ENCODE data around the gene AUTS2.

Gene AUTS2

GRCh38 chr7:69640925-69641594 is 42.8 kb downstream of the AUTS2 start:
- CTCF ChIA-PET = no interaction called here
- no peaks in the 10 kb centered on the region for H3K9me3 ChIP-seq (ENCODE audit: control insufficient read depth, insufficient read depth, low read depth, low read length)
- 0 out of 2 replicates have a peak, but pooled peaks have one; percentile 18 for TF ChIP-seq ZNF600 (tag by site-specific recombination; IDR thresholded peaks at IDR 0.05)
- peak; percentile 26 for TF ChIP-seq OSR2 (tag by site-specific recombination; IDR thresholded peaks at IDR 0.05)
- TF ChIP-seq ZBTB17 (tag by site-specific recombination; IDR thresholded peaks at IDR 0.05) = peak; percentile 66
- TF ChIP-seq PRDM1 (tag by site-specific recombination; IDR thresholded peaks at IDR 0.05) = no peak
- TF ChIP-seq ZNF335 (tag by site-specific recombination; conservative IDR thresholded peaks at IDR 0.05) = no peak
- TF ChIP-seq, protein P1, sequence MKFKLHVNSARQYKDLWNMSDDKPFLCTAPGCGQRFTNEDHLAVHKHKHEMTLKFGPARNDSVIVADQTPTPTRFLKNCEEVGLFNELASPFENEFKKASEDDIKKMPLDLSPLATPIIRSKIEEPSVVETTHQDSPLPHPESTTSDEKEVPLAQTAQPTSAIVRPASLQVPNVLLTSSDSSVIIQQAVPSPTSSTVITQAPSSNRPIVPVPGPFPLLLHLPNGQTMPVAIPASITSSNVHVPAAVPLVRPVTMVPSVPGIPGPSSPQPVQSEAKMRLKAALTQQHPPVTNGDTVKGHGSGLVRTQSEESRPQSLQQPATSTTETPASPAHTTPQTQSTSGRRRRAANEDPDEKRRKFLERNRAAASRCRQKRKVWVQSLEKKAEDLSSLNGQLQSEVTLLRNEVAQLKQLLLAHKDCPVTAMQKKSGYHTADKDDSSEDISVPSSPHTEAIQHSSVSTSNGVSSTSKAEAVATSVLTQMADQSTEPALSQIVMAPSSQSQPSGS (tag by site-specific recombination; IDR thresholded peaks at IDR 0.05; ENCODE audit: low read depth) = peak; percentile 67
- TF ChIP-seq ZBTB44 (tag by site-specific recombination; IDR thresholded peaks at IDR 0.05) = 0 out of 2 replicates have a peak, but pooled peaks have one; percentile 40
- TF ChIP-seq, protein P2, sequence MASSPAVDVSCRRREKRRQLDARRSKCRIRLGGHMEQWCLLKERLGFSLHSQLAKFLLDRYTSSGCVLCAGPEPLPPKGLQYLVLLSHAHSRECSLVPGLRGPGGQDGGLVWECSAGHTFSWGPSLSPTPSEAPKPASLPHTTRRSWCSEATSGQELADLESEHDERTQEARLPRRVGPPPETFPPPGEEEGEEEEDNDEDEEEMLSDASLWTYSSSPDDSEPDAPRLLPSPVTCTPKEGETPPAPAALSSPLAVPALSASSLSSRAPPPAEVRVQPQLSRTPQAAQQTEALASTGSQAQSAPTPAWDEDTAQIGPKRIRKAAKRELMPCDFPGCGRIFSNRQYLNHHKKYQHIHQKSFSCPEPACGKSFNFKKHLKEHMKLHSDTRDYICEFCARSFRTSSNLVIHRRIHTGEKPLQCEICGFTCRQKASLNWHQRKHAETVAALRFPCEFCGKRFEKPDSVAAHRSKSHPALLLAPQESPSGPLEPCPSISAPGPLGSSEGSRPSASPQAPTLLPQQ (tag by site-specific recombination; IDR thresholded peaks at IDR 0.05) = 0 out of 2 replicates have a peak, but pooled peaks have one; percentile 11
- TF ChIP-seq ZEB2 (tag by site-specific recombination; IDR thresholded peaks at IDR 0.05) = 0 out of 2 replicates have a peak, but pooled peaks have one; percentile 21
- TF ChIP-seq MYNN (tag by site-specific recombination; IDR thresholded peaks at IDR 0.05; ENCODE audit: borderline replicate concordance) = no peak
- TF ChIP-seq ZFP69B (tag by site-specific recombination; IDR thresholded peaks at IDR 0.05) = 0 out of 2 replicates have a peak, but pooled peaks have one; percentile 24
- TF ChIP-seq ZNF112 (tag by site-specific recombination; IDR thresholded peaks at IDR 0.05) = peak; percentile 99
- H3K27ac ChIP-seq (ENCODE audit: extremely low read depth, low read depth, low read length) = no peak overlapping the region
- no peak overlapping the region for H3K4me3 ChIP-seq (ENCODE audit: low read depth, low read length)
- no peaks in the 10 kb centered on the region for H3K36me3 ChIP-seq (ENCODE audit: control insufficient read depth in 2 of 2, insufficient read depth in 1 of 2, low read length in 2 of 2)
- POLR2A ChIA-PET = no interaction called here
- H3K4me1 ChIP-seq (ENCODE audit: control insufficient read depth, insufficient read depth, low read length) = peaks cover 47% of the 10 kb centered on the region

DNA sequence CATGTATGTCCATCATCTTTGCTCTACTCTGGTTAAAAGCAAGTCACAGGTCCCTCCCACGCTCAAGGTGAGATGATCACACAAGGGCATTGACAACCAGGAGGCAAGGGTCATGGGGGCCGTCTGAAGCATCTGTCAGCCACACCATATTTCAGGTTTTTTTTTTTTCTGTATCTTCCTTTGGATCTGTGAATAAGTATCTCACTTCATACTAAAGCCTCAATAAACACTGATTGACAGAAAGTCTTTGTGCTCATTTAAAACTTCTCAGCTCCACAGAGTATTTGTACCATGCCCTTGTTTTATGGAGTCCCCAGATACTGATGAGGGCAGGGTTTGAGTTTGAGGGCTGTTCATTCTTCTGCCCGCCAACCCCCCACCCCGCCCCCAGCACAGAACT is 45.0 kb downstream of the AUTS2 start:
- CTCF ChIA-PET = interaction anchor here (0.5 to 1.5 kb wide), 3 partner anchors 9 to 1186 kb away, joined by 3 to 5 read pairs (median 3); no protein-coding TSS in a partner anchor
- no peaks in the 10 kb centered on the region for H3K9me3 ChIP-seq (ENCODE audit: control insufficient read depth, insufficient read depth, low read depth, low read length)
- H3K4me1 ChIP-seq (ENCODE audit: control insufficient read depth, insufficient read depth, low read length) = peaks cover 48% of the 10 kb centered on the region
- POLR2A ChIA-PET = no interaction called here
- H3K4me3 ChIP-seq (ENCODE audit: low read depth, low read length) = no peak overlapping the region
- no peaks in the 10 kb centered on the region for H3K36me3 ChIP-seq (ENCODE audit: control insufficient read depth in 2 of 2, insufficient read depth in 1 of 2, low read length in 2 of 2)
- H3K27ac ChIP-seq (ENCODE audit: extremely low read depth, low read depth, low read length) = no peak overlapping the region
- TF ChIP-seq ZNF324 (tag by site-specific recombination; IDR thresholded peaks at IDR 0.05) (no peak), KLF1 (tag by site-specific recombination; IDR thresholded peaks at IDR 0.05) (no peak), ZNF48 (tag by site-specific recombination; IDR thresholded peaks at IDR 0.05) (no peak), ZFP3 (tag by site-specific recombination; IDR thresholded peaks at IDR 0.05; ENCODE audit: low read depth) (no peak), ZNF514 (tag by site-specific recombination; IDR thresholded peaks at IDR 0.05) (no peak), ZNF501 (tag by site-specific recombination; IDR thresholded peaks at IDR 0.05) (no peak), ZNF341 (tag by site-specific recombination; IDR thresholded peaks at IDR 0.05; ENCODE audit: low read depth) (peak; percentile 79; the same call in 1 of the 2 replicates), KLF17 (tag by site-specific recombination; IDR thresholded peaks at IDR 0.05) (no peak), ZNF629 (tag by site-specific recombination; IDR thresholded peaks at IDR 0.05) (no peak), ZNF664 (tag by site-specific recombination; IDR thresholded peaks at IDR 0.05) (peak; percentile 79), ZNF416 (tag by site-specific recombination; IDR thresholded peaks at IDR 0.05) (no peak), ZNF18 (tag by site-specific recombination; IDR thresholded peaks at IDR 0.05) (no peak), ZXDB (tag by site-specific recombination; IDR thresholded peaks at IDR 0.05) (no peak), PBX3 (CRISPR knock-in tag; IDR thresholded peaks at IDR 0.05) (no peak), YY1 (tag by site-specific recombination; IDR thresholded peaks at IDR 0.05) (no peak), YY2 (tag by site-specific recombination; IDR thresholded peaks at IDR 0.05) (no peak)
